Measurements from ENCODE around the gene SLC39A11. TPM values are rescaled to one million over a fixed set of nuclear protein-coding genes. Genes with fewer than 3 reads are reported as not detected.

SLC39A11 gene
- total RNA-seq, 1 experiment from 2014 or later, result 57.1 TPM

DNA sequence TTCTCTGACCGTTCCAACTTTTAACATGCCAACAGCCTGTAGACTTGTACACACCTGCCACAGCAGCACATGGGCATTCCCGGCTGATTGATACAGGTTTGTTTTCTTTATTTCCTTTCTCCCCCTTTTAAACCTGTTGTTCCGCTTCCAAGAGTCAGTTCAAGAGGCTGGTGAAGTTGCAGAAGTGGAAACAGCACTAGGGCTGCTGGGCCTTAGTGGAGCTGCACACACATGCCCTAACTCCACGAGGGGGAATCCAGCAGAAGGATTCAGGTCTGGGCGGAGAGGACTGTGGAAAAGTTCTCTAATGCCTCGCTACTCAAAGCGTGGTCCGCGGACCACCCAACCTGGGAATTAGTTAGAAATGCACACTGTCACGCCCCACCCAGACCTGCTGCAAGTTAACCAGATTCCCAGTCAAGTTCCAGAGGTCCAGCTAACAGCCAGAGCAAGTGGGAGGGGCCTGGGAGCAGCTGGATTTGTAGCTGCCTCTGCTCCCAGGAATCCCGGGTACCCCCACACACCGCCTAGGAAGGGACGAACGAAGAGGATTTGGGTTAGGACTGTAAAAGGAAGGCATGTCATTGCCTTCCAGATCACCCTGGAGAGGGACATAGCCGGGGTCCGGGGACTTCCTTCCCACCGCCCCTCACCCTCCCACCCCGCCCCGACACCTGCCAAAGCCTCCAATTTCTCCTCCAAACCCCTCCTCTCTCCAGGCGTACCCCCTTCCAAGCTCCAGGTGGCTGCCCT is 542 bp downstream of the SLC39A11 start:
- peak overlapping the region; percentile 78 for H2AFZ ChIP-seq

DNA sequence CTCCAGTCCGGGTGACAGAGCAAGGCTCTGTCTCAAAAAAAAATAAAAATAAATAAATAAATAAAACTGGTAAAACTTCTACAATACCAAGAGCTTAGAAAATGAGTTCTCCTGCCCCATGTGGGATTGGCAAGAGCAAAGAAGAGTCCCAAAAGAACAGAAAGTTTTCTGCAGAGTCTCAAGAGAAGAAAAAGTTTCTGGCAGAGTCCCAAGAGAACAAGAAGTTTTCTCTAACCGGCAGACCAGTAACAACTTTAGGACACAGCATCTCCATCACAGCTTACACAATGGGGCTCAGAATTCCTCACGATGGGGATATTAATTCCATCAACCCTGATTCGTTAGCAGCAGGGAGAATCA is 1.1 kb downstream of the SLC39A11 start:
- Histone ChIP-seq H3K9me2 (ENCODE audit: insufficient read depth) (no peaks in the 10 kb centered on the region), H3K9me3 (ENCODE audit: insufficient read depth, low read depth) (no peaks in the 10 kb centered on the region), H3K4me2 (peak overlapping the region; percentile 83), H3K79me2 (ENCODE audit: low read depth) (peaks cover 5% of the 10 kb centered on the region; the same call in 1 of the 2 replicates), H2AFZ (no peak overlapping the region), H4K20me1 (ENCODE audit: insufficient read depth) (no peaks in the 10 kb centered on the region), H3K4me3 (peak overlapping the region; percentile 59), H3K4me1 (replicated peaks; ENCODE audit: insufficient read depth) (peaks cover 6% of the 10 kb centered on the region; the same call in 1 of the 2 replicates), H3K27me3 (ENCODE audit: insufficient read depth, low read depth) (no peaks in the 10 kb centered on the region), H3F3A (ENCODE audit: insufficient read depth, low read depth) (no peaks in the 10 kb centered on the region), H3K27ac (no peak overlapping the region), H3K36me3 (ENCODE audit: low read depth) (no peaks in the 10 kb centered on the region)
- intact Hi-C loops (cut with micrococcal nuclease; ENCODE audit: unreplicated experiment), result loop anchor here (10.0 kb wide), 1 partner anchor 87 kb away; no protein-coding TSS in a partner anchor
- TF ChIP-seq, protein P1, sequence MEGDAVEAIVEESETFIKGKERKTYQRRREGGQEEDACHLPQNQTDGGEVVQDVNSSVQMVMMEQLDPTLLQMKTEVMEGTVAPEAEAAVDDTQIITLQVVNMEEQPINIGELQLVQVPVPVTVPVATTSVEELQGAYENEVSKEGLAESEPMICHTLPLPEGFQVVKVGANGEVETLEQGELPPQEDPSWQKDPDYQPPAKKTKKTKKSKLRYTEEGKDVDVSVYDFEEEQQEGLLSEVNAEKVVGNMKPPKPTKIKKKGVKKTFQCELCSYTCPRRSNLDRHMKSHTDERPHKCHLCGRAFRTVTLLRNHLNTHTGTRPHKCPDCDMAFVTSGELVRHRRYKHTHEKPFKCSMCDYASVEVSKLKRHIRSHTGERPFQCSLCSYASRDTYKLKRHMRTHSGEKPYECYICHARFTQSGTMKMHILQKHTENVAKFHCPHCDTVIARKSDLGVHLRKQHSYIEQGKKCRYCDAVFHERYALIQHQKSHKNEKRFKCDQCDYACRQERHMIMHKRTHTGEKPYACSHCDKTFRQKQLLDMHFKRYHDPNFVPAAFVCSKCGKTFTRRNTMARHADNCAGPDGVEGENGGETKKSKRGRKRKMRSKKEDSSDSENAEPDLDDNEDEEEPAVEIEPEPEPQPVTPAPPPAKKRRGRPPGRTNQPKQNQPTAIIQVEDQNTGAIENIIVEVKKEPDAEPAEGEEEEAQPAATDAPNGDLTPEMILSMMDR (conservative IDR thresholded peaks at IDR 0.05), result no peak
- no peak for TF ChIP-seq EZH2 (IDR thresholded peaks at IDR 0.05; ENCODE audit: low read depth)
- no TSS peak for BruUV-seq (replicated peaks)
- ChIA-PET POLR2A (ENCODE audit: unreplicated experiment) (no interaction called here), CTCF (no interaction called here)
- DNase-seq, result no peak

More for the DNA sequence above, 542 bp downstream of the SLC39A11 start:
- Histone ChIP-seq H3K4me2 (peak overlapping the region; percentile 83), H3K9me2 (ENCODE audit: insufficient read depth) (no peaks in the 10 kb centered on the region), H3K36me3 (ENCODE audit: low read depth) (no peaks in the 10 kb centered on the region), H3K4me1 (replicated peaks; ENCODE audit: insufficient read depth) (peaks cover 6% of the 10 kb centered on the region; the same call in 1 of the 2 replicates), H3F3A (ENCODE audit: insufficient read depth, low read depth) (no peaks in the 10 kb centered on the region), H3K79me2 (ENCODE audit: low read depth) (peaks cover 5% of the 10 kb centered on the region; the same call in 1 of the 2 replicates), H4K20me1 (ENCODE audit: insufficient read depth) (no peaks in the 10 kb centered on the region), H3K9me3 (ENCODE audit: insufficient read depth, low read depth) (no peaks in the 10 kb centered on the region), H3K4me3 (peak overlapping the region; percentile 59), H3K27me3 (ENCODE audit: insufficient read depth, low read depth) (no peaks in the 10 kb centered on the region), H3K27ac (no peak overlapping the region)
- BruUV-seq (replicated peaks), result TSS peak; percentile 52
- DNase-seq, result peak; percentile 23 to 40
- ChIA-PET CTCF (interaction anchor here (0.7 kb wide), 1 partner anchor 33 kb away, joined by 5 read pairs; no protein-coding TSS in a partner anchor), POLR2A (ENCODE audit: unreplicated experiment) (interaction anchor here (0.7 kb wide), 1 partner anchor 29 kb away, joined by 4 read pairs; no protein-coding TSS in a partner anchor)
- TF ChIP-seq EZH2 (IDR thresholded peaks at IDR 0.05; ENCODE audit: low read depth), result no peak
- TF ChIP-seq, protein P1 (conservative IDR thresholded peaks at IDR 0.05), result no peak
- intact Hi-C loops (cut with micrococcal nuclease; ENCODE audit: unreplicated experiment), result loop anchor here (10.0 kb wide), 1 partner anchor 87 kb away; no protein-coding TSS in a partner anchor

DNA sequence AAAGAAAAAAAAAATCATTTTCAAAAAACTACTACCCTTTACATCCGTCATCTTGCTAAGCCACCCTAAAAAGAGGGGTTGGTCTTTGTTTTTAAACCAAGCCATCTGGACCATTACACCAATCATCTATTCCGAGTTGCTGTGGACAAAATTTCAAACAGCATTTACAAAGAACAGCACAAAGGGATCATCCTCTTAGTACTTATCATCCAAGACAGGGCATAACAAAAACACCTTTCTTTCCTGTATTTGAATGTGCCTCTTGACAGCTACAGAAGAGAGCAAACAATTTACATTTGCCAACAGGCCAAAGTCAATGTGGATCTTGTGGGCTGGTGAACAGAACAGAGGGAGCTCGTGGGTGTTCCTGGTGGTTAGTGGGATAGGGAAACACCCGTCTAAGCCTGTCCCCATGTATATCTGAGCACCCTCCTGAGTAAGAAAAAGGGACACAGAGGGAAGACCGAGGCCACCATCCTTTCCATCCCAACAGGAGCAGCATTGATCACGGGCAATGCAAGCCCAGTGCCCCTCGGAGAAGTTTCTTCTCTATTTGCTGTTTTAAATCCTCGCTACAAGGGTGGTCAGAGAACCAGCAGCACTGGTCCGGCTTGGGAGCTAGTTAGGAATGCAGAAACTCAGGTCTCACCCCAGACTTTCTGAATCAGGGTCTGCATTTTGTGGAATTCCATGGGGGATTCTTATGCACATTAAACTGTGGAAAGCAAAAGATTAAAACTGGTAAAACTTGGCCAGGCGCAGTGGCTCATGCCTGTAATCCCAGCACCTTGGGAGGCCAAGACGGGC is 1.9 kb downstream of the SLC39A11 start:
- no peak overlapping the region for H3K4me2 ChIP-seq
- intact Hi-C loops (cut with micrococcal nuclease; ENCODE audit: unreplicated experiment), result loop anchor here (10.0 kb wide), 1 partner anchor 86 kb away; no protein-coding TSS in a partner anchor
- H3F3A ChIP-seq (ENCODE audit: insufficient read depth, low read depth), result no peaks in the 10 kb centered on the region
- no peaks in the 10 kb centered on the region for H3K27me3 ChIP-seq (ENCODE audit: insufficient read depth, low read depth)
- no peak overlapping the region for H2AFZ ChIP-seq
- H3K9me2 ChIP-seq (ENCODE audit: insufficient read depth), result no peaks in the 10 kb centered on the region
- CTCF ChIA-PET, result no interaction called here
- BruUV-seq (replicated peaks), result no TSS peak
- DNase-seq, result no peak
- peaks cover 5% of the 10 kb centered on the region; the same call in 1 of the 2 replicates for H3K79me2 ChIP-seq (ENCODE audit: low read depth)
- no peak overlapping the region for H3K4me3 ChIP-seq
- POLR2A ChIA-PET (ENCODE audit: unreplicated experiment), result no interaction called here
- TF ChIP-seq, protein P1 (conservative IDR thresholded peaks at IDR 0.05), result no peak
- TF ChIP-seq EZH2 (IDR thresholded peaks at IDR 0.05; ENCODE audit: low read depth), result no peak
- no peak overlapping the region for H3K27ac ChIP-seq
- no peaks in the 10 kb centered on the region for H3K36me3 ChIP-seq (ENCODE audit: low read depth)
- H3K9me3 ChIP-seq (ENCODE audit: insufficient read depth, low read depth), result no peaks in the 10 kb centered on the region
- H3K4me1 ChIP-seq (replicated peaks; ENCODE audit: insufficient read depth), result peaks cover 6% of the 10 kb centered on the region; the same call in 1 of the 2 replicates
- no peaks in the 10 kb centered on the region for H4K20me1 ChIP-seq (ENCODE audit: insufficient read depth)

Data from PC-9 (cell line).